Panc1 (cell line): ENCODE data around the gene PSMG1. TPM values are rescaled to one million over a fixed set of nuclear protein-coding genes. Genes with fewer than 3 reads are reported as not detected.

Experiments used
- ATAC-seq: fragments of 200-7000 bp; cut with Tn5 transposase; 2 replicates; pipeline ENCODE4 v1.9.1; 2020; ENCODE audit warnings: mild to moderate bottlenecking, moderate library complexity
- BruUV-seq: library from RNA; stranded (reverse); fragments of 400-500 nt; replicated peaks from 2 replicates; lab custom pipeline; 2021; lab: Mats Ljungman, UMichigan
- CTCF ChIA-PET: fragments of 300-600 bp; sonication (Branson Sonifier 250); formaldehyde crosslinking; loops from one replicate; lab custom pipeline; 2022; ENCODE audit warnings: antibody characterized with exemption; lab: Charles Lee
- POLR2A ChIA-PET: fragments of 300-600 bp; sonication (Branson Sonifier 250); formaldehyde crosslinking; loops from one replicate; lab custom pipeline; 2022; ENCODE audit warnings: antibody characterized with exemption; lab: Charles Lee
- DNase-seq: peaks from one replicate; pipeline ENCODE4 v3.0.0-alpha.2; 2010; ENCODE audit warnings: low read depth, low spot score
- H3K27ac ChIP-seq: 2 replicates; pipeline ENCODE4 v1.5.1; 2011; ENCODE audit warnings: mild to moderate bottlenecking, low read length, inconsistent platforms
- H3K27me3 ChIP-seq: fragments of 200-500 bp; sonication (Bioruptor generic); 2 replicates; pipeline ENCODE4 v1.6.0; 2014; ENCODE audit warnings: low read length, inconsistent platforms; ENCODE audit not compliant: control insufficient read depth, insufficient read depth
- H3K36me3 ChIP-seq: fragments of 200-500 bp; sonication (Bioruptor generic); 2 replicates; pipeline ENCODE4 v1.5.1; 2014; ENCODE audit warnings: inconsistent platforms, mild to moderate bottlenecking, low read length, moderate library complexity; ENCODE audit not compliant: control insufficient read depth, insufficient read depth
- H3K4me1 ChIP-seq: 2 replicates; pipeline ENCODE4 v1.5.1; 2011; ENCODE audit warnings: inconsistent platforms, mild to moderate bottlenecking, low read length, moderate library complexity; ENCODE audit not compliant: control insufficient read depth, insufficient read depth
- H3K4me3 ChIP-seq, 2 experiments: 2 replicates each; pipeline ENCODE4 v1.5.1; 2011 to 2012; ENCODE audit warnings: low read depth in 2 of 2, low read length in 2 of 2, mild to moderate bottlenecking in 2 of 2, inconsistent platforms in 1 of 2, moderate library complexity in 1 of 2
- H3K9me3 ChIP-seq: fragments of 200-500 bp; sonication (Bioruptor generic); 2 replicates; pipeline ENCODE4 v1.5.1; 2014; ENCODE audit warnings: low read depth, mild to moderate bottlenecking, inconsistent platforms, low read length, moderate library complexity; ENCODE audit not compliant: control insufficient read depth, insufficient read depth
- POLR2AphosphoS5 ChIP-seq: IDR thresholded peaks from 2 replicates; pipeline ENCODE4 v1.6.1; 2012; ENCODE audit warnings: mild to moderate bottlenecking, low read depth, low read length, moderate library complexity
- SIN3A ChIP-seq: IDR thresholded peaks from 2 replicates; pipeline ENCODE4 v1.6.1; 2012; ENCODE audit warnings: low read depth, mild to moderate bottlenecking, low read length, moderate library complexity, borderline replicate concordance; ENCODE audit not compliant: insufficient read depth
- TCF7L2 ChIP-seq: IDR thresholded peaks from 2 replicates; pipeline ENCODE4 v1.6.1; 2011; ENCODE audit warnings: mild to moderate bottlenecking, low read depth, low read length, inconsistent platforms
- in situ Hi-C: cut with HindIII; loops from 2 replicates; pipeline ENCODE4 v1.10.0; 2016; ENCODE audit warnings: low sequenced_read_pairs, low pct_unique_long_range_greater_than_20kb
- intact Hi-C: fragments of 100-400 bp; cut with micrococcal nuclease; formaldehyde crosslinking; loops from one replicate; pipeline ENCODE4 v1.10.0; 2022; ENCODE audit not compliant: unreplicated experiment
- total RNA-seq: library from RNA; stranded (reverse); gene quantifications from one replicate; pipeline ENCODE4 v1.2.1, GENCODE V29; 2021; ENCODE audit not compliant: unreplicated experiment
- TF ChIP-seq, protein P1 (sequence below), 2 experiments: IDR thresholded peaks; 2 replicates each; pipeline ENCODE4 v1.6.1; 2011 to 2012; ENCODE audit warnings: low read depth in 2 of 2, control low read depth in 1 of 2, low read length in 1 of 2, mild to moderate bottlenecking in 1 of 2, moderate library complexity in 1 of 2; ENCODE audit not compliant: insufficient read depth in 1 of 2
- TF ChIP-seq, protein P2 (sequence below): fragments of 450-650 bp; IDR thresholded peaks from 2 replicates; pipeline ENCODE4 v1.5.1; 2017; ENCODE audit warnings: mild to moderate bottlenecking

PSMG1 gene
- total RNA-seq, 1 experiment from 2014 or later: 70.0 TPM

DNA sequence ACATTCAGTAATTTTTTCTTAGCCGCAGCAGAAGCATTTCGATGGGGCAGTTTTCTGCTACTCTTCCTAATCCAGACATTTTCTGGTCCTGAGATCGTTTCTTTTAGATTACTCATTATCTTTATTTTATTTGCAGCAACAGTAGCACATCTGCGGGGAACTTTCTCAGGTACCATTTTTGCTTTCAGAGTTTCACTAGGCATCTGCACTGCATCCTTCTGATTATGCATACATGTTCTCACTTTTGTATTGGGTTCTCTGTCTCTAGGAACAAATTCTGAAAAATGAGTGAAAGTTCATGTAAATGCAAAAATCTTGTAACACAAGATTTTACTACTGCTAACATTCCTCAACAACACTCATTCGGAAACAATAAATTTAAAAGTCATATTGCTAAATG is 3.9 kb upstream of the PSMG1 start:
- ChIA-PET POLR2A (no interaction called here), CTCF (no interaction called here)
- ATAC-seq (no peak), DNase-seq (no peak)
- no peak for TF ChIP-seq TCF7L2
- peaks cover 2% of the 10 kb centered on the region for H3K36me3 ChIP-seq
- intact Hi-C loops: no loop called here
- no peaks in the 10 kb centered on the region for H3K9me3 ChIP-seq
- no TSS peak for BruUV-seq
- H3K27ac ChIP-seq: no peak overlapping the region
- peaks cover 5% of the 10 kb centered on the region; the same call in 1 of the 2 replicates for H3K4me1 ChIP-seq
- in situ Hi-C loops: no loop called here
- H3K4me3 ChIP-seq: no peak overlapping the region
- H3K27me3 ChIP-seq: no peaks in the 10 kb centered on the region

DNA sequence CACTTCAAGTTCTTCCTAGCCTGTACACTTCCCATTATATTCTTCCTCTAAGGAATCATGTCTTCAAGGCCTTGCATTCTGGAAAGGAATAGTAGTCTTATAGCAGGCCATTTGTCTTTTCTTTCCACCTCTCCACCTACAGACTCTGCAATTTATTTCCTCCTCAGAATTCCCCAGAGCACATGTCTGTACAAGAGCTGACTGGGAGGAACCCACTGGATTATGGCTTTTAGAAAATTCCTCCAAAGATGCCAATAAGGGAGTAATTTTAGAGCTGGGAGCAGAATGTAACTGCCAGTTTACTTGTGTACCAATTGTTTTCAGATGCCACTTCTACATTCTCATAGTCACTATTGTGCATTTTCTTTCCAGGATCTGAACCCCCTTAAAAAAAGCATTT is 3.4 kb upstream of the PSMG1 start:
- ChIA-PET CTCF (no interaction called here), POLR2A (no interaction called here)
- Histone ChIP-seq H3K4me1 (peaks cover 9% of the 10 kb centered on the region; the same call in 1 of the 2 replicates), H3K9me3 (no peaks in the 10 kb centered on the region), H3K4me3 (no peak overlapping the region), H3K27me3 (no peaks in the 10 kb centered on the region), H3K36me3 (peaks cover 2% of the 10 kb centered on the region), H3K27ac (no peak overlapping the region)
- TF ChIP-seq, protein P1, sequence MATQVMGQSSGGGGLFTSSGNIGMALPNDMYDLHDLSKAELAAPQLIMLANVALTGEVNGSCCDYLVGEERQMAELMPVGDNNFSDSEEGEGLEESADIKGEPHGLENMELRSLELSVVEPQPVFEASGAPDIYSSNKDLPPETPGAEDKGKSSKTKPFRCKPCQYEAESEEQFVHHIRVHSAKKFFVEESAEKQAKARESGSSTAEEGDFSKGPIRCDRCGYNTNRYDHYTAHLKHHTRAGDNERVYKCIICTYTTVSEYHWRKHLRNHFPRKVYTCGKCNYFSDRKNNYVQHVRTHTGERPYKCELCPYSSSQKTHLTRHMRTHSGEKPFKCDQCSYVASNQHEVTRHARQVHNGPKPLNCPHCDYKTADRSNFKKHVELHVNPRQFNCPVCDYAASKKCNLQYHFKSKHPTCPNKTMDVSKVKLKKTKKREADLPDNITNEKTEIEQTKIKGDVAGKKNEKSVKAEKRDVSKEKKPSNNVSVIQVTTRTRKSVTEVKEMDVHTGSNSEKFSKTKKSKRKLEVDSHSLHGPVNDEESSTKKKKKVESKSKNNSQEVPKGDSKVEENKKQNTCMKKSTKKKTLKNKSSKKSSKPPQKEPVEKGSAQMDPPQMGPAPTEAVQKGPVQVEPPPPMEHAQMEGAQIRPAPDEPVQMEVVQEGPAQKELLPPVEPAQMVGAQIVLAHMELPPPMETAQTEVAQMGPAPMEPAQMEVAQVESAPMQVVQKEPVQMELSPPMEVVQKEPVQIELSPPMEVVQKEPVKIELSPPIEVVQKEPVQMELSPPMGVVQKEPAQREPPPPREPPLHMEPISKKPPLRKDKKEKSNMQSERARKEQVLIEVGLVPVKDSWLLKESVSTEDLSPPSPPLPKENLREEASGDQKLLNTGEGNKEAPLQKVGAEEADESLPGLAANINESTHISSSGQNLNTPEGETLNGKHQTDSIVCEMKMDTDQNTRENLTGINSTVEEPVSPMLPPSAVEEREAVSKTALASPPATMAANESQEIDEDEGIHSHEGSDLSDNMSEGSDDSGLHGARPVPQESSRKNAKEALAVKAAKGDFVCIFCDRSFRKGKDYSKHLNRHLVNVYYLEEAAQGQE (IDR thresholded peaks at IDR 0.05; ENCODE audit: insufficient read depth in 1 of 2, low read depth in 2 of 2, low read length in 1 of 2): no peak
- TF ChIP-seq POLR2AphosphoS5 (no peak), TCF7L2 (no peak), SIN3A (no peak)
- TF ChIP-seq, protein P2, sequence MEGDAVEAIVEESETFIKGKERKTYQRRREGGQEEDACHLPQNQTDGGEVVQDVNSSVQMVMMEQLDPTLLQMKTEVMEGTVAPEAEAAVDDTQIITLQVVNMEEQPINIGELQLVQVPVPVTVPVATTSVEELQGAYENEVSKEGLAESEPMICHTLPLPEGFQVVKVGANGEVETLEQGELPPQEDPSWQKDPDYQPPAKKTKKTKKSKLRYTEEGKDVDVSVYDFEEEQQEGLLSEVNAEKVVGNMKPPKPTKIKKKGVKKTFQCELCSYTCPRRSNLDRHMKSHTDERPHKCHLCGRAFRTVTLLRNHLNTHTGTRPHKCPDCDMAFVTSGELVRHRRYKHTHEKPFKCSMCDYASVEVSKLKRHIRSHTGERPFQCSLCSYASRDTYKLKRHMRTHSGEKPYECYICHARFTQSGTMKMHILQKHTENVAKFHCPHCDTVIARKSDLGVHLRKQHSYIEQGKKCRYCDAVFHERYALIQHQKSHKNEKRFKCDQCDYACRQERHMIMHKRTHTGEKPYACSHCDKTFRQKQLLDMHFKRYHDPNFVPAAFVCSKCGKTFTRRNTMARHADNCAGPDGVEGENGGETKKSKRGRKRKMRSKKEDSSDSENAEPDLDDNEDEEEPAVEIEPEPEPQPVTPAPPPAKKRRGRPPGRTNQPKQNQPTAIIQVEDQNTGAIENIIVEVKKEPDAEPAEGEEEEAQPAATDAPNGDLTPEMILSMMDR: no peak
- ATAC-seq (no peak), DNase-seq (no peak)
- intact Hi-C loops (no loop called here), in situ Hi-C loops (no loop called here)
- no TSS peak for BruUV-seq

DNA sequence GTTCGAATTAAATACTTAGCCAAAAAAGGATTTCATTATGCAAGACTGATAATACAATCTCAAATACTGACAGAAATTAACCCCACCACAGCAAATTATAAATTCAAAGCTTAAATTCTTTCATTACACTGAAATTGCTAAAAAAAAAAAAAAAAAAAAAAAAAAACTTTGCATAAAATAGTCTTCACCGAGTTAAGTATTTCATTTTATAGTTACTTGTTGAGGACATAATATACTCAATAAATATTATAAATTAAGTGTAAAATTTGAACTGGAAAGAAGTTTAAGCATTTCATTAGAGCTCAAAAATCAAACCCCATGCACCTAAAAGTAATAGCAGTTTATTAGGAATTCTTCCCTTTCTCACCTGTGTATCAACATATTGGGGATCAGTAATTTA is 1.9 kb upstream of the PSMG1 start:
- CTCF ChIA-PET: no interaction called here
- Histone ChIP-seq H3K27me3 (no peaks in the 10 kb centered on the region), H3K9me3 (no peaks in the 10 kb centered on the region), H3K4me1 (peaks cover 9% of the 10 kb centered on the region; the same call in 1 of the 2 replicates), H3K36me3 (peaks cover 2% of the 10 kb centered on the region), H3K4me3 (no peak overlapping the region), H3K27ac (no peak overlapping the region)
- POLR2A ChIA-PET: no interaction called here
- TF ChIP-seq, protein P2: no peak
- TF ChIP-seq, protein P1 (IDR thresholded peaks at IDR 0.05; ENCODE audit: insufficient read depth in 1 of 2, low read depth in 2 of 2, low read length in 1 of 2): no peak
- TF ChIP-seq POLR2AphosphoS5 (no peak), TCF7L2 (no peak), SIN3A (no peak)
- DNase-seq: no peak
- in situ Hi-C loops (no loop called here), intact Hi-C loops (no loop called here)
- ATAC-seq: no peak
- no TSS peak for BruUV-seq
